Fibroblast of skin of right quadriceps (primary cell): ENCODE measurements around the gene SLC8A1.

ENCODE experiments used
- DNase-seq: peaks from one replicate; pipeline ENCODE4 v3.0.0-alpha.2; 2013

Gene SLC8A1

DNA sequence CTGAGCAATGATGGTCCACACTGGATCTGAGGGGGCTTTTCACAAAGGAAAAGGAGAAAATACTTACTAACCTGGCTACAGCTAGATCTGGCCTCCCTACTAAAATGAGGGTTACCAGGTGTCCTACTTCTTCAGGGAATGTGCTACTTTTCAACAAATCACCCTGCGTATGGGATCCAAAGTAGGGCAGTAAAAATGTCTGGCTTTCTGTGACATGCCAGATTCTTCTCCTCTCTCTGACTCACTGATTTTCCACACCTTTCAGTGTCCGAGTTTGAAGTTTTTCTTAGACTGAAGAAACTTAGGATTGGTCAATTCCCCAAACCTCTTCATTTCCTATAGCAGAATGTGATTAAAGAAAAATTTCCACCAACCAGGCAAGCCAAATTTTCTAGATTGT is 71.2 kb downstream of the SLC8A1 start:
- no peak for DNase-seq

DNA sequence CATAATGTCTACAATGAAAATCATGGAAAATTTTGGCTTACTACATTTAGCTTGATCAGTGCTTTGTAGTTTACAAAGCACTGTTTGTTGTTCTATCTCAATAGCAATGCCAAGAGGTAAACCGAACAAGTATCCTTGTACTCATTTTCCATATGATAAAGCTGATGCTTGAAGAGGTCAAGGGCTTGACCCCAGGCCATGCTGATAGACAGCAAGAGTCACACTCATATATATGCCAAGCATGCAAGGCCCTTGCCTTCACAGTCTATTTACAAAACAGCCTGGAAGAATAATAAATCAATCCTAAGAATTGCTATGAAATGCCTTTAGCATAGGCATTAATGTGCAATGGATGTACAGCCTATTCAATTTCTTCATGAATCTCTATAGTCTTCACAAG is 71.8 kb downstream of the SLC8A1 start:
- no peak for DNase-seq

- DNase-seq: no peak
These were observed 77.2 kb downstream of the SLC8A1 start for GRCh38 chr2:40374543-40375240.

GRCh38 chr2:40373111-40373510 is 78.8 kb downstream of the SLC8A1 start:
- peak; percentile 53 for DNase-seq

DNA sequence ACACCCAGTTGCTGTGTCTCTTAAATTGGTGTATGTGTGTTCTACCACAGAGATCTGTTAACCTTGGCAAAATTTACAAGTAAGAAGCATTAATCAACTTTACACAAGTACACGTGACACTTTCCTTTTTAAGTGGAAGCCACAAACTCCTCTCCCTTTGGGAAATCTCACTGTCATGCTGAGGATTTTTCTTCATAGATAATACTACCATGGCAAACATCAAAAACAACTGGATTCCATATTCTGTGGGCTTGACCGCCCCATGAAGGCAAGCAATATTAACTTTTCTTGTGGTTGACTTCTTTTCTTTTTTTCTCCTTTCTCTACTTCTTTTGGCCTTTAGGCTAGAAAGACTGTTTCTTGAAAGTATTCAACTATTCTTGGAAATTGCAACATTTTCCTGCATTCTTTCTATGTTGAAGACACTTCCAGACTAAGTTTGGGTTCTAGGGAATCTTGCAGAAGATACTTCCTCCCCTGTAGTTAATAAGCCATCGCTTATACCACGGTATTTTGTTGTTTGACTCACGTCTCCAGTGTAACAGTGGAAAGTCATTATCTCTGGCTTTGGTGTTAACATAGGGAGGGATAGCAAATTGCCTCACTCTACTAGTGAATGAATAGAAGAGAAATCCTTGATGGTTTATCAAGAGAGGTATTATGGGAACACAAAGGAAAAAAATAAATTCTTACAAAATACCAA is 79.5 kb downstream of the SLC8A1 start:
- peak; percentile 82 for DNase-seq

DNA sequence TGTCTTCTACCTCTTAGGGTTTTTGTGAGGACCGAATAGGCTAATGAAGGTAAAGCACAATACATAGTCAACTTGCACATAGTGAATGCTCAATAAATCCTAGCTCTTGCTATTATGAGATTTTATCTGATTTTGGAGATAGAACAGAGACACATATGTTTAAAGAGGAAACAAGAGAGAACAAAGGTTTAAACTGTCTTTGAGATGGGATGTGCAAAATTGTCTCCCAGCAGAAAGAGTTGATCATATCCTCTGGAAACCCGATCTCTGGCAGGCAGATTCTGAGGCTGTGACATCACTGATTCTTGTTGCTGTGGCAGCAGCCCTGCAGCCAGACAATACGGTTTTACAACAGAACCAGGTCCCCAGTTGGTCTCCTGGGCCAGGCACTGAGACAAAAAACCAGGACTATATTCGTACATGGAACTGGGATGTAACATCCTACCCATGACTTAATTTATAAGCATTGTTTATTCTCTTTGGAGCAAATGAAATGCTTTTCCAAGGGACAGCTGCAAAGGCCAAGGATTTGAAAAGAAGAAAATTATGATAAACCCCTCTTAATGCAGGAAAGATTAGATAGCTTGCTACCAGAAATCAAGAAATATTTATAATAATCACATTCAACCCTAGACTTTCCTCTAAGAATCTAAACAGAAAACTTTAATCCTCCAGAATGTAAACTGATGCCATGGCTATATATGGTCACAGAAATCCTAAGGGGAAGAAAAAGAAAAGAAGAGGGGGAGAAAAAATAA is 80.2 kb downstream of the SLC8A1 start:
- DNase-seq: peak; percentile 87

GRCh38 chr2:40370007-40370395 is 81.9 kb downstream of the SLC8A1 start:
- DNase-seq: peak; percentile 74

DNA sequence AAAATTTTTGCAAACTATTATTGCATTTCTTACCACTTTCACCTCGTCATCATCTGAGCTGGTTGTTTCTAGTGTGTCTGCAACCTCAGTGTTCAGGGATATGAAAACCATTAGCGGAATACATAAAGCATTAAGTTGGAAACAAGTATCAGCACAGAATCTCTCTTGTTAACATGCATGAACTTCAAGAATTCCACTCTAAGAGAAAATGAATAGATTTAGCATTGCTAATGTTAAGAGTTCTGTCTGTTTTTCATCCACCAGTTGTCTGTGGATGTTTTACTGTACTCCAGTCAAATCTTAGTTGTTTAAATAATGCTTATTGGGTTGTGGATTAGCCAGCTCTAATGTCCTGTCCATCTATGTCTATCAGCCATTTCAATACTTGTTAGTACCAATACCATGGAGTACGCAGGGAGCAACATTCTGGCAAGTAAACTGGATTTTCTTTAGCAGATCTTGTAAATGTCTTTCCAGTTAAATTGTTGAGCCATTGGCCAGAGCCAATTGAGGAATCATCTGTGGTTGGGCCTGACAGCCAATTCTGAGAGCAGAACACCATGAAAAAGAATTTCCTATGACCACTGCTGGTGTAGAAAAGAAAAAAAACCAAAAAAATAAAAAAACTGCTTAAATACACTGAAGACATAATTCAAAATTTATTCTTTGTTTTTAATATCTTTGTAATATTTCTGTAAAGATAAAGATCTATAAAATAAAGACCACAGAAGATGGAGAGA is 82.5 kb downstream of the SLC8A1 start:
- no peak for DNase-seq

DNA sequence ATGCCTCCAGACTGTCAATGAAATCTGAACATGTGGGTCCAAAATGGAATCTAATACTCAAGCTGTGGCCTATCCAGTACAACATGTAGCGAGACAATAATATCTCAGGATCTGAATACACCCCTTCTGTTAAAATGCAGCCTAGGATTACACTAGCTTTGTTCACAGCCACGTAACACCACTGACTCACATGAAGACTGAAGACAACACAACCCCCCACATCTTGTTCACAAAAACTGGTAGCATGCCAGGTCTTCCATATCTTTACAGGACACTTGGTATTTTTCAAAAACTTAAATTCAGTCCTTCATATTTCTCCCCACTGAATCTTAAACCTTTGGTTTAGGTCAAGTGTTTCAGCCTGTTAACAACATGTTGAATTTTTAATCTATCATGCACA is 84.2 kb downstream of the SLC8A1 start:
- peak; percentile 89 for DNase-seq

GRCh38 chr2:40367032-40367431 is 84.9 kb downstream of the SLC8A1 start:
- DNase-seq: no peak

DNA sequence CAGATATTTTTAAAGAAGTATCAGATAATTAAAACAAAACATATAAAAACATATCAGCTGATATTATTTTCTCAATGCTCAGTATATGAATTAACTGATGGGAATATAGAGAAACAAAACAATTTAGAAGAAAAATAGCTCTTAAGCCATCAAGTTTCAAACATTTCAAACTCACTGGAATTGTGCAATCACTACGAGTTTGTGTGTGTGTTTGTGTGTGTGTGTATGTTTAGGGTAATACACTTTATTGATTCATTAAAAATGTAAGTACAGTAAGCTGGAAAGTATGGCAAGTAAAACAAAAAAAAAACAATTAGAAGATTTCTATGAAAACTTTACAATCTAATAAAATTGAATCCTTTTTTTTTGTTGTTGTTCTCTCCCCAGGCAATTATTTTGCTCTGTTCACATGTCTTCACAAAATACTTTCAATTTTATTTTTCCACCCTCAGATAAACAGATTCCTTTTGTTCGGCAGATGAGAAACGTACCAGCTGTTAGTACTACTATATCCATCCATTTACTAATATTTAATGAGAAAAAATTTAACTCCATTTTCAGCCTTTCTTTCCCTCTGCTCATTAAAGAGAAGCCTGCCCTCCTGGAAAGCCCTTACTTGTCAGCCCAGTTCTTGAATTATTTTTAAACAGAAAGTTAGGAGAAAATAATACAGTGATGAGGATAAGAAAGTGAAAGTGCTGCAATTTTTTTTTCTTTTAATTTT is 87.6 kb downstream of the SLC8A1 start:
- DNase-seq: peak; percentile 48

- DNase-seq: peak; percentile 48
These were observed 88.3 kb downstream of the SLC8A1 start for GRCh38 chr2:40363631-40364030.

DNA sequence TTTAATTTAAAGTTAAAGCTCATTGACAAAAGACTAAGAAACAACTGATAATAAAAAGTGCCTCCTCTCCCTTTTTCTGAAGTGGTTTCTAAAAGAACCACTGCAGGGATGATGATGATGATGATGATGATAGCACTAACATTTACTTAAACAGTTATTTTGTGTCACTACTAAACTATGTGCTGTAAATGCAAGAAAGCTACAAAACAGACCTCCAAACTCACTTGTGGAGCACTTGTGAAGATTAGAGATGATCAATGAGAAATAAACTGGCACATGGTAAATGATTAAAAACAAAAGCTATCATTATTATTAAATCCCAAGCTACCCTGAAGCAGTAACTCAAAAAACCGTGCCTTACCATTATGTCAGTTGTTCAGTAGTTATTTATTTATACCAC is 88.7 kb downstream of the SLC8A1 start:
- peak; percentile 34 for DNase-seq

DNA sequence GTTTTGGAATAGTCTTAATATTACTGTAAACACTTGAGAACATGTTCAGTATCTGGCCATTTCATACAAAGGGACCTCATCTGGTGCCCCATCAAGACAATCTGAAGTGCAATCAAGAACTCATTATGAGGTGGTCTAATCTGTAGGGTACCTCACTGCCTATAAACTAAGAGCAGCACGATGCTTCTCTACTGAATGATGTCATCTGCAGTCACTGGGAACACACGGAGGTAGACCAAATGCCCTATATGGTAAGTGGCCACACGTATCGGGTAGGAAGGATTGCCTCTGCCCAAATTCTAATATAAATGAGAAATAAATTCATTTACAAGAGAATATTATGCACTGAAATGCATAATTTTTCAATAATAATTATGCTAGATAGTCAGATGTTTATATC is 90.4 kb downstream of the SLC8A1 start:
- no peak for DNase-seq

DNA sequence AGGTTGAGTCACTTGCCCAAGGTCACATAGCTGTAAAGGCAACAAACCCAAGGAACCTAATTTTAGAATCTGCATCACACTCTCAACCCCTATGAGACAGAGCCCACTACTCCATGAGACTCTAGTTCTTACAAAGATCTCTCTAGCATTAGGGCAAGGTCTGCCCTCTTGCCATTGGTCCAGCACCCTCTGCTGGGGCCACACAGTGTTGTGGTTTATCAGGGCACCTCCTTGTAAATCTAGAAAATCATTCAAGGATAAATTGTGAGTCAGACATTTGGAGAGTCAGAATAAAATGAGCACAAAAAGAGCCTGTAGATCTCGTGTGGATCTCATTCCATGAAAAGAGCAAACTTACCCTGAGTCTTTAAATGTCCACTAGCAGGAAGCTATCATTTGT is 91.2 kb downstream of the SLC8A1 start:
- DNase-seq: peak; percentile 49

DNA sequence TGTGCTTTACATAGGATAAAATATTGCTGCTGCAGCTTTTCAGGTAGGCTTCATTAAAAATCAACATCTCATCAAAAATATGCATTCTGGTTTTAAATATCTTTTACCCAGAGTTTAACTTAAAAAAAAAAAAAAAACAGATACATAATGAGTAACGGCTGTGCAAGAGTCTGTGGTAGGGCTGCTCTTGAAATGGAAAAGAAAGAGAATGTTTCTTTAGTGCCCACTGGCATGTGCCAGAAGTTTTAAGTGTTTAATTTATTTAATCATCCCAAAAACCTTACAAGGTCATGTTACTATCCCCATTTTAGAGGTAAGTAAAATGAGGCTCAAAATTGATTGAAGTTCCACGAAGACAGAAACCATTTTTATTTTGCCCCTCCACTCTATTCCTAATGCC is 92.1 kb downstream of the SLC8A1 start:
- peak; percentile 32 for DNase-seq

GRCh38 chr2:40358783-40359182 is 93.1 kb downstream of the SLC8A1 start:
- no peak for DNase-seq

- peak; percentile 73 for DNase-seq
These were observed 94.2 kb downstream of the SLC8A1 start for GRCh38 chr2:40357667-40358066.

DNA sequence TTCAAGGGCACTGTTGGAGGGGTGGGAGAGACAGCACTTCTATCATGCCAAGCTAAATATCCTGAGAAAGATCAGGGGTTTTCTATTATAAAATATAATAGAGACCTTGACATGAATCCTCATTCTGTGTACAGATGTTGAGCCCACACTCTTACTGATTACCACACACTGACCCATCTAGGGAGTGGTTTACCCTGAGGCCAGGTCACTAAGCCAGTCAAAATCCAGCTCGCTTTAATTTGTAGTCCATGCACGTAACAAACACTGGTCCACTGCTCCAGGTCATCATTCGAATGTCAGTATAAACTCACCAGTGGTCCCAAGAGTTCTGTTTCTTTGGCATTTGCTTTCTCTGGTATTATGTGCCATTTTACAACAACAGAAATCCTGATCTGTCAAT is 96.4 kb downstream of the SLC8A1 start:
- DNase-seq: no peak

GRCh38 chr2:40353231-40353630 is 98.7 kb downstream of the SLC8A1 start:
- DNase-seq: no peak

DNA sequence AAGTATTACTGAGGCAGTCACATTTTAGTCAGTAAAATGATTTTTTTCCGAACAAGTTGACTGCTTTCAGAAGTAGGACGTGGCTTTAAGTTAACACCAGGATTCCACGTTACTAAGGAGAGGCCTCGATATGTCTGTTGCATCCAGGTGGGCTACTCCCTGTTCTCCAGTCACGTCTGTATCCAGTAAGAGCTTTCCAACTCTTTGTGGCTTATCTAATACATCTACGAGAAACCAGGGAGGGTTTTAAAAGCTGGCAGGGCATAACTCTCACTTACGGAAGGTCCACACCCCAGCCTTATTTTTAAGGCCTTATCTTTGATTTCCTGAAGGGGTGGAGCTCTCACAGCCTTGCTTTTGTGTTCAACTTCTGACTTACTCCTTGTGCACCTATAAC is 99.2 kb downstream of the SLC8A1 start:
- no peak for DNase-seq

- DNase-seq: peak; percentile 81
These were observed 99.7 kb downstream of the SLC8A1 start for GRCh38 chr2:40352041-40352702.
